Stimulated activated CD8-positive, alpha-beta memory T cell treated with anti-CD3 and anti-CD28 coated beads, Interleukin-12 subunit alpha, Interleukin-12 subunit beta, amount 100 ng/mL, for 4 hours (primary cell): ENCODE data around the gene HMOX1.
"Not testable (repeated sequence)": the region's sequence is repeated elsewhere in the genome, so short reads cannot be mapped to it uniquely, and the experiment has no call there.

Experiments
- DNase-seq: peaks from one replicate; pipeline ENCODE4 v3.0.0-alpha.2; 2020; ENCODE audit warnings: low read depth

Gene HMOX1

GRCh38 chr22:35380013-35380412, 883 bp upstream of the HMOX1 start:
- DNase-seq, result no peak

DNA sequence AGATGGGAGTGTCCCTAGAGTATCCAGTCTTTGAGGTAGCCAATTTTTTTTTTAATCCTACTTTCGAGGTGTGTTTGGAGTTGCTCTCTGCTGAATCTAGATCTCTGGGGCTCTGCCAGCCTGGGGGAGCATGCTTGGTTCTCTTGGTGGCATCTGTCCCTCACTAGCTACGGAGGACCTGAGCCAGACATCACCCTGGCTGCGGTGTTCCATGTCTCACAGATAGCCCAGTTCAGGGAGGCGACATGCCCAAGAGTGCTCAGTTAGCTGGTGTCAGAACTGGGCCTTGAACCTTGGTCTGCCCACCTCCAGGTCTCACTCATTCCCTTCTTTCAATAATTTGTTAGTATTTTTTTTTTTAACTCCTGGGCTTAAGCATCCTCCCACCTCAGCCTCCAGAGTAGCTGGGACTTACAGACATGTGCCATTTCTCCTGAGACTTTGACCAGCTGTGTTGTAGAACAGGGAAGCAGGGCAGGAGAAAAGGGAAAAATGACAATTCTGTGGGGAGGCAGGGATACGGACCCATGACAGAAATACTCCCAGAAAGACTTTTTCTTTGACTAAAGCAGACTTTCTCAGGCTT, 621 bp downstream of the HMOX1 start:
- DNase-seq, result no peak

DNA sequence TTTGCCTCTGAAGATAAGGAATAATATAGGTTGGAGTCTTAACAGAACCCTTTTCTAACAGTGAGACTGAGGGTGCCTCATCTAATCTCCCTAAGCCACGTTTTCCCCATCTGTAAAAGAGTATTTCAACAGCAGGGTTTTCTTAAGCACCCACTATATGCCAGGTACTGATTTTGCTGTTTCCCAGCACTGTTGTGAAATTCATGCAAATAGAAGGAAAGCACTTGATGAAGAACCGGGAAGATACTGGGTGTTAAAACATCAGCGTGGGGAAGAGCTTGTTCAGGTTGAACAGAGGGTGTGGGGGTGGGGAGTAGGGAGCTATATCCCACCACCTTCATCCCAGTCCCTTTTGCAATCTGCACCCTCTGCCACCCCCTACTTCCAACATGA, 2.8 kb downstream of the HMOX1 start:
- no peak for DNase-seq

DNA sequence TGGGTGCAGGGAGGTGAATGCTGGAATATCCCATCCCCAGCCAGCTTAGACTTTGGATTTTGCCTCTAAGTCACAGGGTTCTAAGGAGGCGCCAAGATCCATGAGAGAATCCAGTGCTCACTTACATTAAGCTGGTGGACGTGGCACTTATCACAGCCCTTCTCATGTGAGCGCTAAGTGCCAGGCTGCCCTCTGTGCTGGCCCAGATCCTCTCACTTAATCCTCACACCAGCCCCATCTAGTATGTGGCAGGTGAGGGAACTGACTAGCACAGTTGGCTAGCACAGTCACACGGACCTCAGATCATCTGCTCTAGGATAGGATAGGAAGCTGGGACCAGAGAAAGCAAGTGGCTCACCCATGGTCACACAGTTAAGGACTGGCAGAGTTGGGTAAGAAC, 3.6 kb downstream of the HMOX1 start:
- DNase-seq, result no peak

- no peak for DNase-seq
These were observed 4.2 kb downstream of the HMOX1 start for GRCh38 chr22:35384975-35385588.

GRCh38 chr22:35386670-35387288, 5.9 kb downstream of the HMOX1 start:
- DNase-seq, result no peak

DNA sequence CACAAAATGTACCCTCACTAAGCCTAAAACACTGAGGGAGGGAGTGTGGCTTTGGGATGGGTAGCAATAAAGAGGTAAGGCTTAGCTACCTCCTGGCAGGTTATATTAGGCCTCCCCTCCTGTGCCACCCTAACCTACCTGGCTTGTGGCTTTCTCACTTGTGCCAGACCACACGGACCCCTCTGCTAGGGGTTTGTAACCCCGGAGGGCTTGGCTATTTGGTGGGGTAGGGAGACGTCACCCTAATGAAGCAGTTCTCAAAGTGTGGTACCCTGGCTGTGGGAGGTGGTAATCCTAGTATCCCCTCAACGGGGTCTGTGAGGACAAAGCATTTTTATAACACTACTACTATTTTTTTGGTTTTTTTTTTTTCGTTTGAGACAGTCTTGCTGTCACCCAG, 10.0 kb downstream of the HMOX1 start:
- DNase-seq, result no peak

DNA sequence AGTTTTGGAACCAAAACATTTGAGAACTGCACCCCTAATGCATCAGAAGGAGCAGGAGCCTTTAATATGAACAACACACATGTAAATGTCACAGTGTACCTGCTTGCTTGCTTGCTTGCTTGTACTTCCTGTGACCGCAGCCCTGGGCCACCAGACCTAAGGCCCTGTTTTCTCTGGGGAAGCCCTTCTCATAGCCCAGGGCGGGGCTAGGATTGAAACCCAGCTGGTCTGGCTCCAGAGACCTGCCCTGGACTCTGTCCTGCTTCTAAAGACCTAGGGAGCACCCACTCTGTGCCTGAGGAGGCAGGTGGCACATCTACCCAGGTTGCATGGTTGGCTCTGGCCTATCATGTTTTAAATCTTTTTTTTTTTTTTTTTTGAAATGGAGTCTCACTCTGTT, 11.5 kb downstream of the HMOX1 start:
- no peak for DNase-seq

DNA sequence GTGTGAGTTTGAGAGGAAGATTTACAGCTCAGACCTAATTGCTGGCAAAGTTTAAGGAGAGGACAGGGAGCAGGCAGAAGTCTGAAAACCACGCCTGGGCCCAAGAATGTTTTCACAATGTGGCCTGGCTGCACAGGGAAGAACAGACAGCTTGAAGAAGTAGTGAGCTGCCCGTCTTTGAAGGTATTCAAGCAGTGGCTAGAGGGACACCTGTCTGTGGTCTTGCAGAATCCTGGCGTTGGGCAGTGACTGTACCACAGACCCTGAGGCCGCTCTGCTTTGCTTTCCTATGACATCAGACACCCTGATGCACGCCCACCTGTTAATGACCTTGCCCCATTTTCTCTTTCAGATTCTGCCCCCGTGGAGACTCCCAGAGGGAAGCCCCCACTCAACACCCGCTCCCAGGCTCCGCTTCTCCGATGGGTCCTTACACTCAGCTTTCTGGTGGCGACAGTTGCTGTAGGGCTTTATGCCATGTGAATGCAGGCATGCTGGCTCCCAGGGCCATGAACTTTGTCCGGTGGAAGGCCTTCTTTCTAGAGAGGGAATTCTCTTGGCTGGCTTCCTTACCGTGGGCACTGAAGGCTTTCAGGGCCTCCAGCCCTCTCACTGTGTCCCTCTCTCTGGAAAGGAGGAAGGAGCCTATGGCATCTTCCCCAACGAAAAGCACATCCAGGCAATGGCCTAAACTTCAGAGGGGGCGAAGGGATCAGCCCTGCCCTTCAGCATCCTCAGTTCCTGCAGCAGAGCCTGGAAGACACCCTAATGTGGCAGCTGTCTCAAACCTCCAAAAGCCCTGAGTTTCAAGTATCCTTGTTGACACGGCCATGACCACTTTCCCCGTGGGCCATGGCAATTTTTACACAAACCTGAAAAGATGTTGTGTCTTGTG, 12.5 kb downstream of the HMOX1 start:
- no peak for DNase-seq

- no peak for DNase-seq
These were observed 13.1 kb downstream of the HMOX1 start for GRCh38 chr22:35394011-35394312.

- DNase-seq, result no peak
These were observed 14.1 kb downstream of the HMOX1 start for GRCh38 chr22:35394810-35395563.

- not testable (repeated sequence) for DNase-seq
These were observed 15.7 kb downstream of the HMOX1 start for GRCh38 chr22:35396622-35397021.

- no peak for DNase-seq
These were observed 16.4 kb downstream of the HMOX1 start for GRCh38 chr22:35397095-35397904.

GRCh38 chr22:35398591-35398973, 17.7 kb downstream of the HMOX1 start:
- no peak for DNase-seq

GRCh38 chr22:35399114-35399677, 18.3 kb downstream of the HMOX1 start:
- DNase-seq, result no peak

DNA sequence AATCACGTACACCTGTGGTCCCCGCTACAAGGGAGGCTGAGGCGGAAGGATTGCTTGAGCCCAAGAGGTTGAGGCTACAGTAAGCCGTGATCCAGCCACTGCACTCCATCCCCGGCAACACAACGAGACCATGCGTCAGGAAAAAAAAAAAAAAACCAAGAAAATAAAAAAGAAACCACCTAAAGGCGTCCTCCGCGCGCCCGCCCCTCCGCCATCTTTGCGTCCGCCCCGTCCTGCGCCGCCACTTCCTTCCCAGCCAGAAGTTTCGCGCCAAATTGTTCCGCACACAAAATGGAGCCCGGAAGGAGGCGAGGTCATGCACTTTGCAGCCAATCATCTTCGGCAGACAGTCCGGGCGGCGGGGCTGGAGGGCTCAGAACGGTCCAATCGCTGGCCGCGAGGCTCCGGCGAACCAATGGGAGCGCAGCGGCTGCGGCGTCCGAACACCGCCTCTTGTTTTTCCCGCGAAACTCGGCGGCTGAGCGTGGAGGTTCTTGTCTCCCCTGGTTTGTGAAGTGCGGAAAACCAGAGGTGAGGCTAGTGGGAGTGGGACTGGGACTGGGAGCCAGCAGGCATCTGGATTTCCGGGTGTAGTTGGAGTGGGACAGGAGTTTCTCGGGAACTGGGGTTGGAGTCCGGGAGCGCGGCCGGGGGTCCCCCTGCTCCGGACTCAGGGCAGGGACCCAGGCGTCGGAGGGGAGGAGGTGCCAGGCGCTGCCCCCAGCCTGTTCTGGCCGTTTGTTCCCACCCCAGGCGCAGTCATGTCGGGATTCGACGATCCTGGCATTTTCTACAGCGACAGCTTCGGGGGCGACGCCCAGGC, 19.0 kb downstream of the HMOX1 start, which contains the start of gene MCM5:
Gene MCM5, plus strand, starts transcription at position 463 of the 823 bp plus-strand sequence. Its CDS starts 299 bp downstream, at position 762.
- DNase-seq, result peak; percentile 93

GRCh38 chr22:35400501-35400790, 19.6 kb downstream of the HMOX1 start:
- no peak for DNase-seq

DNA sequence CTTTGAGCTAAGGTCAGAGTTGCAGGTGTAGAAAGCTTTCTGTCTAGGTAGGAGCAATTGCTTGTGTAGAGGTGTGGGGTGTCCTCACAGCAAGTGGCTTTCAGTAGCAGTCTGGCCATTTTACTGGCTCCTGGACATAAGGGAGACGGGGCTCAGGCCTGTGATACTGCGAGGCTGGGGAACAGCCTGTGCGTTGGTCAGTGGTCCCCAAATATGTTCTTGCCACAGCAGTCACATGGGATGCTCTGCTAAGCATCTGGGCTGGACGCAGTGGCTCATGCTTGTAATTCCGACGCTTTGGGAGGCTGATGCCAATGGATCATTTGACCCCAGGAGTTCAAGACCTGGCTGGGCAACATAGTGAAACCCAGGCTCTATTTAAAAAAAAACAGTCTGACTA, 21.0 kb downstream of the HMOX1 start:
- no peak for DNase-seq

DNA sequence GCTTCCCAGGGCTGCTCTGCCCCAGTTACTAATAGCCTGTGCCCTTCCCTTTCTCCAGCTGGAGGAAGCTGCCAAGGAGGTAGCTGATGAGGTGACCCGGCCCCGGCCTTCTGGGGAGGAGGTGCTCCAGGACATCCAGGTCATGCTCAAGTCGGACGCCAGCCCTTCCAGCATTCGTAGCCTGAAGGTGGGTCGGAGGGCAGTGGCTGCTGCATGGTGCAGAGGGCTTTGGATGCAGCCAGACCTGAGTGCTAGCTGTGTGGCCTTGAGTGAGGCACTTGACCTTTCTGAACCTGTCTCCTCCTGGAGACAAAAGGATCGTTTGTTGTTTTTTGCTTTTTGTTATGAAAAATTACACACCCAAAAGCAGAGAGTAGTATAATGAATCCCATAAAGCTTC, 22.5 kb downstream of the HMOX1 start:
- no peak for DNase-seq

DNA sequence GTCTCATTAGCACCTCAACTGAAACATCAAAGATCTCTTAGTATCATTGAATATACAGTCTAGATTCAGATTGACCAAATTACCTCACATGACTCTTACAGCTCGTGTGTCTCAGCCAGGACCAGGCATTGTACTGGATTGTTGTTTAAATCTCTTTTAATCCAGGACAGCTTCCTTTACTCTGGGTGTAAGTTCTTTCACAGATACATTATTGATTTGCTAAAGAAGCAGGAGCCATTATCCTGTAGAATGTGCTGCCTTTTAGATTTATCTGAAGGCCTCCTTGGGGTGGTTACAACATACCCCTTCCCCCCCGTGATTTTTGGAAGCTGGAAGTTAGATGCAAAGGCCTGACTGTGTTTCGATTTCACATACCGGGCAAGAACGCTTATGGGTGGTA, 23.3 kb downstream of the HMOX1 start:
- no peak for DNase-seq
